Effector CD4-positive, alpha-beta T cell (primary cell): ENCODE measurements around the gene MLH3.

Source experiments
- DNase-seq: peaks from one replicate; pipeline ENCODE4 v3.0.0-alpha.2; 2020

The MLH3 gene

DNA sequence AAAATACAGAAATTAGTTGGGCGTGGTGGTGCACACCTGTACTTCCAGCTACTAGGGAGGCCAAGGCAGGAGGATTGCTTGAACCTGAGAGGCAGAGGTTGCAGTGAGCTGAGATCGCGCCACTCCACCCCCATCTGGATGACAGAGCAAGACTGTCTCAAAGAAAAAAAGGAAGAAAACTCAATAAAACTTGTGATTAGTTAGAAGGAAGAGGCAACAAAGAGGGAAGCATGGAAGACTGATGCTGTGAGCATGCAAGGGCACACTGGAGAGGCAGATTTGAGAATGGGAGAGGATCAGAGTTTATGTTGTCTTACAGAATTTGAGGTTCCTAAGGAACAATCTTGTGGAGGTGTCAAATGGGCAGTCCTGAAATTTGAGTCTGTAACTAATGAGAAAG lies 15.4 kb upstream of the MLH3 start:
- no peak for DNase-seq

- no peak for DNase-seq
Observed at GRCh38 chr14:75064205-75064567, 12.9 kb upstream of the MLH3 start.

GRCh38 chr14:75063491-75064204 lies 12.4 kb upstream of the MLH3 start, which contains the start of gene ACYP1:
Gene ACYP1, minus strand, starts transcription at chr14:75064024. Its CDS starts 471 bp downstream, at chr14:75063553.
- DNase-seq: peak; percentile 83

DNA sequence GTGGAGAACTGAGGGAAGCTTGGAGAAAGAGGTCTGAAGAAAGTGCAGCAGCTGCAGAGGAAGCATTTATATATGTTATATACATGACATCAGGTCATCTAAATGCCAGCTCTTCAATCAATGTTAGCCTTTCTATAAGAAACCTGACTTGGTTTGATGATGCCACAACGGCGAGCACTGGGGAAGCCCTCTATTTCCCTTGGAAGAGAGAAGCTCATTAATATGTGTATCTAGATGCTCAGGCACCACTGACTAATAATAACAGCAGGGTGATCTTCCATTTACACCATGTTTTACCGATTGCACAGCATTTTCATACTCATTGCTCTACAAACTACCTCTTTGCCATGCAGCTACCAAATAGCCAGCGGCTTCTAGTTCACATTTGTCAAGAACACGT lies 11.7 kb upstream of the MLH3 start:
- no peak for DNase-seq

GRCh38 chr14:75060420-75060819 lies 9.2 kb upstream of the MLH3 start:
- no peak for DNase-seq

GRCh38 chr14:75059642-75060041 lies 8.4 kb upstream of the MLH3 start:
- DNase-seq: no peak

- DNase-seq: no peak
Observed at GRCh38 chr14:75054421-75054820, 3.2 kb upstream of the MLH3 start.

DNA sequence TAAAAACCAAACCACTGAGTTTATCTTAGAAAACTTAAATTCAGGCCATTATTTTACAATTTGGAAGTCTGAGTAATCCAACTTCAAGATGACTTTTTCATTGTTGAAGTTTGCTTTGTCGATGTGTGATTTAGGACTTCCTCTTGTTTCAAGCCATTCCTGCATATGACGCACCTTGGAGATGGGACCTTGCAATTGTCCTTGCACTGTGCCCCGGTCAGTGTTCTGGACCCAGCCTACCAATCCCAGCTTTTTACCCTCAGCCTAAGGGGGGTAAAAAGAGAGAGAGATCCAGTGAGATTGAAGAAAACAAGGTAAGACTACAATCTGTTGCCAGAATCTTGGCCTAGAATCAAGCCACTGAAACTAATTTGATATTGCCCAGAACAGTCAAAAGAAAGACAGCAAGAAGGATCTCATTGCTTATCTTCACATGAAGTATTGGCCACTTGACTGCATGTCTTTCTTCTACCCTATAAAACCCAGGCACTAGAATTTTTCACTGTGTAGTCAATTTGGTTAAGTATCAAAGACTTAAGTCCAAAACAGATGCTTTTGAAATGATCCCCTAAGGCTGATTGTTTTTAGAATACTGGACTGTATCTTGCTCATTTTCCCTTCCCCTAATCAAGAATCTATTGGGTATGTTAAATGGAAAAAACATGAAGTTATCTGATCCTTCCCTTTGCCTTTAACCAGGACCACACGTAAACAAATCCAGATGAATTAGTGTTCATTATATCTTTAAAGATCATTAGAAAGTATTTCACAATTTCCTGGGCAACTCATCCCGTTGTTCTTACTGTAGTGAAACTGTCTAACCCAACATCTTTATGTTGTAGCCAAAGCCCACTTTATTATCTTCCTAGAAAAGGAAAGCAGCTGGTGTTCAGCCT lies 2.4 kb upstream of the MLH3 start:
- no peak for DNase-seq

DNA sequence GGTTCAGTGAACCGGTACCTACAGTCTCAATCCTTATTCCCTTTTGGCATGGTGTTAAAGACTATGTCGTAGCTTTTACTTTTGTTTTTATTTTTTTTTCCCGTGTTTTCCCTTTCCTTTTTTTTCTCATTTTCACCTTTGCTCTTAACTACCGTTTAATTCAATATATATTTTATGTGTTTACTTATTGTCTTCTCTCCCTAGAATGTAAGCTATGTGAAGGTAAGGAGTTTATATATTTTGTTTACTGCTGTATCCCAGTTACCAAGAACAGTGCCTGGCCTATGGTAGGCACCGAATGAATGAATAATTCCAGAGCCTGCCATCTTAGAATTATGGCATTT lies 261 bp upstream of the MLH3 start:
- no peak for DNase-seq

DNA sequence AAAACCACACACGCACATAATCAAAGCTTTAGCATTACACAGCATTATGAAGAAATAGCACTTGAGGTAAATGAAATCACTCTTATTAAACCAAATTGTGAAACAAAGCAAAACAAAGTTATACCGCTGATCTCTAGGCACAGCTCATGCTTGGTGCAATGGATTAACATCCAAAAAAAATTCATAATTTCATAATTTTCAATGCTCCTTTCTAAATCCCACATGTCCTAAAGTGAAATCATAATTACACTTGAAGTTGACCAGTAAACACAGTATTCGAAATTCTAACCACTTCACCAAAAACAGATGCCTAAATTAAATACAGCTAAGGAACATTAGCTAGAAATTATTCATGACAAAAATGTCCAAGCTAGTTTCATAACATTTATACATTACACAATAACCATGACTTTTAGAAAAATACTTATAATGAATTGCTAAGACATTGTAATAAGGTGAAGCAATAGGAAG lies 1.5 kb downstream of the MLH3 start:
- DNase-seq: no peak

GRCh38 chr14:75049136-75049535 lies 2.1 kb downstream of the MLH3 start:
- no peak for DNase-seq

DNA sequence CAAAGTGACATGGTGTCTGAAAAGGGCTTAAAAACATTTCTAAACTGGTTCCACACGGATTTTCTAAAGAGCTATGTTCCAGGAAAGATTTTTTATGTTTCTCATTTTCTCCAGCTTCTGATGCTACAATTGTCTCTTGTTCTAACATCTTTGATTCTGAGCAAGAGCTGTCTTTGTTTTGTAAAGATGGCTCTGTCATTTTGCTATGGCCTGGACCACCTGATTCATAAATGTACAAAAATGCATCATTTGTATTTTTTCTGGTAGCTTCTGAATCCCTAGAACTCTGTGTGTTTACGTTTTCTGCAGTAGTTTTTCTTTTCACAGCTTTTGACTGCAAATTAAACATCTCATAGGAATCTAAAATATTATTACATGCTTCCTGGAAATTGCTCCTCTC lies 3.2 kb downstream of the MLH3 start:
- no peak for DNase-seq

DNA sequence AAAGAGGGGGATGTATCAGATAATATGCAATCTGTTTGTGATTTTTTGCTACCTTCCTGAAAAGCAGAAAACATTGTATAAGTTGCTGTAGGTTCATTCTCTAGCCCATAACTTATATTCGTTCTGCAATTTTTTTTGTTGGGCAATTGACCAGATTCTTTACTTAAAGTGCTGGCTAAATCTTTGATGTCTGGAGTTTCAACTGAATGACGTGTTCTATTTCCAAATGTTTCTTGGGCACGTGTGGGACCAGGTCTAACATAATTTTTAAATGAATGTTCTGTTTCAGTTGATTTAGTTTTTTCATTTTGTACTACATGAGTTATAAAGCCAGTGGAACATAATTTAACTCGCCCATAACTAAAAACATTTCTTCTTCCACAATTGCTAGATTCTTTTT lies 3.8 kb downstream of the MLH3 start:
- no peak for DNase-seq

- no peak for DNase-seq
Observed at GRCh38 chr14:75046899-75047298, 4.4 kb downstream of the MLH3 start.

- no peak for DNase-seq
Observed at GRCh38 chr14:75046275-75046674, 5.0 kb downstream of the MLH3 start.

DNA sequence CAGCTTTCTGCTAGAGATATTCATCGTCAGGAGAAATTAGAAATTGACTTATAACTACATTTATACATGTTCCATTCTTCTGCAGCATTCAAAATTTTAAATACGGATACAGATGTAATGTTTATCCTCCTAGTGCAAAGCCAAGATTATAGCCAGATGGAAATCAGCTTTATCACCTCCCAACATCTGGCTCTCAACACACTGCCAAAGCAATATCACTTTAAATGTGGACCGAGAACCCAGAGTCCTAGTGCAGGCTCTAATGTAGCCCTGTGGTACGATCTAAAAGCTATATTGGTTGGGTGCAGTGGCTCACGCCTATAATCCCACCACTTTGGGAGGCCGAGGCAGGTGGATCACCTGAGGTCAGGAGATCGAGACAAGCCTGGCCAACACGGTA lies 6.5 kb downstream of the MLH3 start:
- DNase-seq: no peak

DNA sequence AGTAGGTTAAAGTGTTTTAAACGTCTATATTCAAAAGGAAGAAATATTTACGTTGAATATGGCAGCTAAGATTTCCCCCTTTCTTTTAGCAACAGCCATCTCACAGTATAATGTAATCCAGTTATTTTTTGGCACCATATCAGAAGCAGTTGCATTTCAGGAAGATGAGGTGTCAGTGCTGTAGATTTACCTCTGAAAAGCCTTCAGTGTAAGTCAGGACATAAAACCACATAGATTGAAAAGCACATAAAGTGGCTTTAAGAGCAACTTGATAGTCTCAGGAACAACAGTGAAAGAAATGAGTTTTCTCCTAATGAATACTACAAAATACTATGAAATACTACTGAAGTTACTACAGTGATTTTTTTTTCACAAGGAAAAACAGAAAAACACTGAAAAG lies 6.9 kb downstream of the MLH3 start:
- DNase-seq: no peak

DNA sequence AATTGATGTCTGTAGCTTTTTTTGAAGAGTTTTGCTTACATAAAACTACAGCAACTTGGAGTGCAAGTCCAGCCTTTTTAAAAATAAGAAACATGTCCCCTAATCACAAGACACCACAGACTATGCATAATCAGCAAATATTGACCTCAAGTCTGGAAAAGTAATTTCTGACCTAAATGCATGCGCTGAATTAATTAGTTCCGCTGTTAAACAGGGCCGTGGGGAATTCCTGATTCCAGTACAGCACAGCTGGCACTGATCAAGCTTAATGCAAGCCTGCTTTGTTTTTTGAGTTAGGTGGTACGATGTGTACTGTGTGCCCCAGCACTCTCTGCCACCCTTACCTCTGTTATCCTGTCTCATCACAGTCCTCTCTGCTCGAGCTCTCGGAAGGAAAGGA lies 9.2 kb downstream of the MLH3 start:
- DNase-seq: no peak

- no peak for DNase-seq
Observed at GRCh38 chr14:75041613-75042012, 9.7 kb downstream of the MLH3 start.

GRCh38 chr14:75040959-75041358 lies 10.3 kb downstream of the MLH3 start:
- DNase-seq: no peak

DNA sequence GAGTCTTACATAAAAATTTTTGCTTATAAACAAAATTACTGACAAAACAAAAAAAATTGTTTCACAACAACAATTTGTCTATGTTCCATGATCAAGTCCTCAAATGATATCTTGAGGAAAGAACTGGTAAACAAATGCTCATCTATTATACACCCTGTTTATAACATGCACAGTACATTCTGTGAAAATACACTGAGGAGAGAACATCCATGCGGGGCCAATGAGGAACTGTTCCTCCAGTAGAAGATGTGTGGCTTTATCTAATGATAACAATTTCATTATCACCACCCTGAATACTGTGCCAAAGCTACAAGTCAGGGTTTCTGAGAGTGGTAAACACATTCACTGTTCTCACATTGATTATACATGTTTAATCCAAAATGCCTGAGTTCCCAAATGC lies 10.8 kb downstream of the MLH3 start:
- no peak for DNase-seq

GRCh38 chr14:75032939-75033338 lies 18.3 kb downstream of the MLH3 start:
- no peak for DNase-seq

DNA sequence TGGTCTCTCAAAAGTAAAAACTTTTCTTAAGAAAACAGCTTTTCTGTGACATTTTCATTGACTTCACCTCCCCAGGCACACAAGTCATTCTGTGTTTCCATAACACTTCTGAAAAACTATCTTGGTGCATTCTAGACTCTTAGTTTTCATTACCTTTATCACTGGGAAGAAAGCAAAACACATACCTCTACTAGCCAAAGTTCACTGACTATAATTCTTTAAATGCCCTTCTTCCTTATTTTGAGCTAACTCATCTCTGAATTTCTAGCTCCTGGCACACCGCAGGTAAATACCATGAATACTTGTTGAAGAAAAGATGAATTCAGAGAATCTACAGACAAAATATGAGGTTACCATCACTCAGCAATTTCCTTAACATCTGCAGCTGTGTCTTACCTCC lies 21.1 kb downstream of the MLH3 start:
- no peak for DNase-seq

GRCh38 chr14:75025876-75026275 lies 25.4 kb downstream of the MLH3 start:
- no peak for DNase-seq
